IPS-18c (cell line): Measurements from ENCODE around the gene SERPINB10.

ENCODE experiments used
- H3K4me3 ChIP-seq: 2 replicates; pipeline ENCODE4 v1.7.0; 2013; ENCODE audit warnings: low read depth, mild to moderate bottlenecking, low read length, moderate library complexity; ENCODE audit not compliant: insufficient read depth
- H3K9me3 ChIP-seq: one replicate; pipeline ENCODE4 v1.6.1; 2013; ENCODE audit warnings: mild to moderate bottlenecking, low read length, moderate library complexity; ENCODE audit not compliant: control insufficient read depth, insufficient read depth

Gene SERPINB10

DNA sequence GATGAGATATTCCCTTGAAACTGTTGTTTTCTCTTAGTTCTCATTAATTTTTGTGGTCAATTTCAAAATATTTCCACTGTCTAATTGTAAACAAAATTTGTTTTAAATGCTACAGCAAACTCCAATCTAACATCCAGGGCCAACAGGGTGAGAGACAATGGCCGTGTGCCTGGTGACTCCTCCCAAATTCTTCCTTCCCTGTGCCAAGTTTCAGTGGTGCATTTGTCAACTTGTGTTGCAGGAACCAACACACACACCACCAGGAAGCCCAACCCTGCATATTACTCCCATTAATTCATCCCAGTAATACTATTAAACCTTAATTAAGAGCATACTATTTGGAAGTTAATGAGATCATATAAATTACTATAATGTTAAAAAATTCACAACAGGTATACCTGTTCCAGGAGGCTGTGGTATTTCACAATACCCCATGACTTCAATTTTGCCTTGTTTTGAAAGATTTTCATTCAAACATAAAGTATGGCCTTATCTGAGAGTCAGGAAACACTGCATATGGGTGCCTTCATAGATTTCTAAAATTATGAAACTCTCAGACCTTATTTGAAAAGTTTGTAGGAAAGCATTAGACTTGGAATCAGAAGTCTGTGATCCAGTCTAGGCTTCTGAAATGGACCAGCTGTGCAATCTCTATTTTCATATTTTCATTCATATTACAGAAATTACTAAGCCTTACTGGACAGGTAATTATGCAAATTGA lies 19.1 kb upstream of the SERPINB10 start:
- H3K9me3 ChIP-seq, result no peaks in the 10 kb centered on the region
- H3K4me3 ChIP-seq, result no peak overlapping the region

GRCh38 chr18:63889626-63890025 lies 18.1 kb upstream of the SERPINB10 start:
- H3K4me3 ChIP-seq, result no peak overlapping the region

DNA sequence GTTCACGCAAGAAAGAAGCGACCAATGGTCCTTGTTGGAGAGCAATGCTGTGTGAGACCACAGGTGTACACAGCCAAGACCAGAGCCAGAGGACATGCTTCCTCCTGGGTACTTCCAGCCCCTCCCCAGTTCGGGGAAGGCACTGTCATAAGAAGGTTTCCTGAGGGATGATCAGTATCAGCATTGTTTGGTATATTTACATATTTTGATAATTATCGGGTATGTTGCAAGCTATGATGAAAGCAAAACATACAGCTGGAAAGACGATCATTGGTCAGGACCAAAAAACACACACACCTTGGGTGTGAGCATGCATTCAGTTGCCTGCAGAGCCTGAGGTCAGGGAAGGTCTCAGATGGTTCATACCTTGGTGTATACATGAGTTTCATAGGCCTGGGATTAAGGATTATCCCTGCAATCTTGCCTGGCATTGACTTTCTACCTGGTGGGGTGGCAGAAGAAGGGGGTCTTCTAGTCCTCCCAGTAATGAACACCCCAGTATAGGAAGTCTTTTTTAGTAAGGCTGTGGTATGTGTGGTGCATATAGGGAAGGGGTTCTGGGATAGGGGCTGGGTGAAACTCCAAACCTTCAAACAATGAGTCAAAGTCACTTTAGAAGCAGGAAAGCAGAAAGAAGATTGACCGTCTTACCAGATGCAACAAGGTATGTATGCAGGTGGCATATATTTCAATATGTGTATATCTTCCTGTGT lies 17.4 kb upstream of the SERPINB10 start:
- H3K4me3 ChIP-seq, result no peak overlapping the region
- no peaks in the 10 kb centered on the region for H3K9me3 ChIP-seq

More at GRCh38 chr18:63889626-63890025, 18.1 kb upstream of the SERPINB10 start:
- no peaks in the 10 kb centered on the region for H3K9me3 ChIP-seq

DNA sequence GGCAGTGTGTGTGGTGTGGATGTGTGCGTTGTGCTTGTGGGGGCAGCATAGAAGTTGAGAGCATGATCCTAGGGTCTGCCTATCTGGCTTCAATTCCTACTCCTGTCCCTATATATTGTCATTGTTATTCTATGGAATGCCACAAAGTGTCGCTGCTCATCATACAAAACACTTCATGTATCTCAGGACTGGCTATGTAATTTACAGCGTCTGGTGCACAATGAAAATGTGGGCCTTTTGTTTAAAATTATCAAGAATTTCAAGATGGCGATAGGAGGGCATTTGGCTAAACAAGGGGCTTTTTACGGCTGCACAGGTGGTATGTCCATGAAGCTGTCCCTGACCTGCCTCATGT lies 16.8 kb upstream of the SERPINB10 start:
- Histone ChIP-seq H3K4me3 (no peak overlapping the region), H3K9me3 (no peaks in the 10 kb centered on the region)

DNA sequence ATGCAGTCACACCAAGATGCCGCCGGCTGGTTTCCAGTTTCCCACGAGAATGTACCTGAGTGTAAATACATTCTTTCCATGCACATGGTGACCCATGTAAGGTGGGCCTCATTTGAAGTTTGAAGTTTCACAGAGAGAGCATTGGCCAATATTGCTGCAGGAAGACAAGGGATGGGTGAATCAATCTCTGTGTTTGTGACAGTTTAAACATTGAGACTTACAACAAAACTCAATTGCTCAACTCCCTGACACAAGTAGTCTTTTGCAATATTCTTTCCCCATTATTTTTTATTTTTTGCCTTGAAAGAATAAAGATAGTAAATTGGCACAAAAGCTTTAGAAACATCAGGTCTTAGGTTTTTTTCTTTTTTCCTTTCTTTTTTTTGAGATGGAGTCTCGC lies 15.2 kb upstream of the SERPINB10 start:
- Histone ChIP-seq H3K4me3 (no peak overlapping the region), H3K9me3 (no peaks in the 10 kb centered on the region)

- Histone ChIP-seq H3K4me3 (no peak overlapping the region), H3K9me3 (no peaks in the 10 kb centered on the region)
These were observed 13.5 kb upstream of the SERPINB10 start for GRCh38 chr18:63894106-63894772.

GRCh38 chr18:63895190-63895589 lies 12.6 kb upstream of the SERPINB10 start:
- H3K4me3 ChIP-seq, result no peak overlapping the region
- H3K9me3 ChIP-seq, result no peaks in the 10 kb centered on the region

DNA sequence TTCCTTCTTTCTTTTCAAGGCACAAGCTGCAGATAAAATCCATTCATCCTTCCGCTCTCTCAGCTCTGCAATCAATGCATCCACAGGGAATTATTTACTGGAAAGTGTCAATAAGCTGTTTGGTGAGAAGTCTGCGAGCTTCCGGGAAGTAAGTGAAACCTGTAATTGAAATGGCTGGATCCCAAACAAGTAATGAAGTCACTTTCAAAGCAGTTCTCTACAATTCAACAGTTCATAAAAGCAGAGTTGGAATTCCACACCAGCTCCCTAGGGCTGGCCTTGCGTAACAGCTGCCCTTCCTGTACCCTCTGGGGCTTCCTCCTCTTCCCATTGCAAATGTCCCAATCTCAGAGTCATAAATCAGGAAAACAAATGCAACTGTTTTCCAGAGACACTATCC lies 10.7 kb upstream of the SERPINB10 start:
- no peak overlapping the region for H3K4me3 ChIP-seq
- H3K9me3 ChIP-seq, result no peaks in the 10 kb centered on the region

- no peak overlapping the region for H3K4me3 ChIP-seq
- no peaks in the 10 kb centered on the region for H3K9me3 ChIP-seq
These were observed 8.6 kb upstream of the SERPINB10 start for GRCh38 chr18:63899206-63899605.

DNA sequence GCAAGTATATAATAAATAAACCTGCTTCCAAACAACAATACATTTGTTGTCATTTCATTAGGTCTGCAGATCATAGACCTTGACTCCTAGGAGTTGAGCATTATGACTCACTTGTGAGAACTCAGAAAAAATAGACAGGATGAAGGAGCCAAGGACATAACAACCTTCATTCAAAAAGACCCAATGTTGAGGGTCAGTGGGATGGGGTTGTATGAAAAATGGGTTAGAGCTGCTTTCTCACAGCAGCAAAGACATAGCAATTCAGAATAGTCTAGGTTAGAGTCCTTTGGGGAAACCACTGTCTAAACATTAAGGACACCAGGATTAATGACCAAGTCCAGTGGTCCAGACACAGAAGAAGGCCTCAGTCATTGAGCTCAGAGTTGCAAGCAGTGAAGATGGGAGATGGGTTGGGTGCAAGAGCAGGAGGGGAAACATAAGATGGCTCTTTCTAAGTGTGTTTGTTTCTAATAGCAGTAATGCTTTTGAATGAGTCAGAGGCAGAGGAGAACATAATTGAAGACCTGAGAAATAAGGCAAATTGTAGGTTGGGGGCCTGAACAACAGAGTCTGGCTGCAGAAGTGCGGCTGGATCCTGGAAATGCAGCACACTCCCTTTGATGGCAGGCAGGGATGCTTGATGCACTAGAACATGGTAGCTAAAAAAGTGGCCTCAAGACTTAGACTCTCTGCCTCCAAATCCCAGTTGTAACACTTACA lies 3.7 kb upstream of the SERPINB10 start:
- Histone ChIP-seq H3K9me3 (no peaks in the 10 kb centered on the region), H3K4me3 (no peak overlapping the region)

DNA sequence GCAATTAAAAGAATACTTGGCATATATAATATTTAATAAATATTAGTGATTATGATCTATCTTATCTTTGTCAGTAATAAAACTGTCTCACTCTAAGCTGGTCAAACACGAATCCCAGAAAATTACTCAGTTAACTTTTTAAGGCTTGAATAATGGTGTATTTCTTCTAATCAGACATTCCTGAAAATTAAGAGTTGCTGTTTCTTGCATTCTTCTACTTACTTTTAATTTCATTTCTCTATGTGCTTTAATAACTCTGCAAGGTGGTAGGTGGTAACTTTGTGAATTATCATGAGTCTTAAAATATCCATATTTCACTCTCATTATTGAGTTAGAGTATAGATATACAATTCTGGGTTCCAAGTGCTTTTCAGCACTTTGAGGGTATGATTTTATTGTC lies 3.1 kb upstream of the SERPINB10 start:
- H3K4me3 ChIP-seq, result no peak overlapping the region
- H3K9me3 ChIP-seq, result no peaks in the 10 kb centered on the region

DNA sequence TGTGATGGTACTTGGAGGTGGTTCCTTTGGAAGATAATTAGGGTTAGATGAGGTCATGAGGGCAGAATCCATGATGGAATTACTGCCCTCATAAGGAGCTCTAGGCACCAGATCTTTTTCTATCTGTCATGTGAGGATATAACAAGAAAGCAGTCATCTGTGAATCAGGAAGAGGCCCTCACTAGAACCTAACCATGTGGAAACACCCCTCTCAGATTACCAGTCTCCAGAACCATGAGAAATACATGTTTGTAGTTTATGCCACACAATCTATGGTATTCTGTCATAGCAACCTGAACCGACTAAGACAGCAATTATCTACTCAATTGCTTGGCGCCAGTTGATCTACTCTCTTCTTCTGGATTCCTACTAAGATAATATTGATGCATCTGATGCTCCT lies 2.4 kb upstream of the SERPINB10 start:
- Histone ChIP-seq H3K4me3 (no peak overlapping the region), H3K9me3 (no peaks in the 10 kb centered on the region)

DNA sequence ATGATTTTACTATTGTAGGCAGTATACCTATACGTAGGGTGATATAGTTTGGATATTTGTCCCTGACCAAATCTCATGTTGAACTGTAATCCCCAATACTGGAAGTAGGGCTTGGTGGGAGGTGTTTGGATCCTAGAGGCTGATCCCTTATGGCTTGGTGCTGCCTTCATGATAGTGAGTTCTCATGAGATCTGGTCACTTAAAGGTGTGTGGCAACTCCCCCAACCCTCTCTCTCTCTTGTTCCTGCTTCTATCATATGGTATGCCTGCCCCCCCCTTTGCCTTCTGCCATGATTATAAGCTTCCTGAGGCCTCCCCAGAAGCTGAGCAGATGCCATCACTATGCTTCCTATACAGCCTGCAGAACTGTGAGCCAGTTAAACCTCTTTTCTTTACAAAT lies 1.7 kb upstream of the SERPINB10 start:
- no peak overlapping the region for H3K4me3 ChIP-seq
- no peaks in the 10 kb centered on the region for H3K9me3 ChIP-seq

- H3K9me3 ChIP-seq, result no peaks in the 10 kb centered on the region
- no peak overlapping the region for H3K4me3 ChIP-seq
These were observed 1.1 kb downstream of the SERPINB10 start for GRCh38 chr18:63908858-63909257.

- H3K4me3 ChIP-seq, result no peak overlapping the region
- H3K9me3 ChIP-seq, result no peaks in the 10 kb centered on the region
These were observed 2.1 kb downstream of the SERPINB10 start for GRCh38 chr18:63909870-63910269.

DNA sequence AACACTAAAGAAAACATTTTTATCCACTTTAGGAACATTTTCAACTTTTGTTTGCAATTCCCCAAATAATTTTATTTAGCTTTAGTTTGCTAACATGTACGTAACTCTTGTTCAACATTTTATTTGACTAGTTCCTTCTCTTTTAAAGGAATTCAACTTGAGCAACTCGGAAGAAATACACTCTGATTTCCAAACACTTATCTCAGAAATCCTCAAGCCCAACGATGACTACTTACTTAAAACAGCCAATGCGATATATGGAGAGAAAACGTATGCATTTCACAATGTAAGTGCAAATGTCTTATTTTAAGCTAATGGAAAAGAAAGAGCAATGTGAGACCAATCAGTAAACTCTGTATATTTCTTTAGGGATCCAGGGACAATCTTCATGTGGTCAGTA lies 10.1 kb downstream of the SERPINB10 start:
- Histone ChIP-seq H3K4me3 (no peak overlapping the region), H3K9me3 (no peaks in the 10 kb centered on the region)

GRCh38 chr18:63922049-63922448 lies 14.3 kb downstream of the SERPINB10 start:
- H3K4me3 ChIP-seq, result no peak overlapping the region
- H3K9me3 ChIP-seq, result no peaks in the 10 kb centered on the region

DNA sequence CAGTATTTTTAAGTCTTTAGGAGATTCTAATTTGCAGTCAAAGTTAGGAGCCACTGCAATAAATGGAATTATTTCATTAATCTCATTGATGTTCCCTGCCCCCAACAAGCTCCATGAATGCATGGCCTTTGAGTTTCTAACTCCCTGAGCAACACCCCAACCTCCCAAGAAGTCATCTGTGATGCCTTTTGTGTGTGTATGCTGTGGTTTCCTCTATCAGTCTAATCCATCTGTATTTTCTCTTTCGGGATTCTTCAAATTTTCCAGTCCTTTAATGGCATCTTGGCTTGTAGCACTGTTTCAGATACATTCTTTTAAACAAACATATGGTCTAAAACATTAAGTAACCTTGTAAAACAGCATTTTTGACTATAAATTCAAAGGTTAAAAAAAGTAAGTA lies 16.8 kb downstream of the SERPINB10 start:
- Histone ChIP-seq H3K9me3 (no peaks in the 10 kb centered on the region), H3K4me3 (no peak overlapping the region)
